DMS153 treated with DMSO at 0.1 percent for 48 hours (cell line): ENCODE measurements around the gene COL27A1.

Experiments used
- DNase-seq: peaks from one replicate; lab custom pipeline; 2025; ENCODE audit not compliant: unreplicated experiment; lab: John Stamatoyannopoulos, UW

The COL27A1 gene

DNA sequence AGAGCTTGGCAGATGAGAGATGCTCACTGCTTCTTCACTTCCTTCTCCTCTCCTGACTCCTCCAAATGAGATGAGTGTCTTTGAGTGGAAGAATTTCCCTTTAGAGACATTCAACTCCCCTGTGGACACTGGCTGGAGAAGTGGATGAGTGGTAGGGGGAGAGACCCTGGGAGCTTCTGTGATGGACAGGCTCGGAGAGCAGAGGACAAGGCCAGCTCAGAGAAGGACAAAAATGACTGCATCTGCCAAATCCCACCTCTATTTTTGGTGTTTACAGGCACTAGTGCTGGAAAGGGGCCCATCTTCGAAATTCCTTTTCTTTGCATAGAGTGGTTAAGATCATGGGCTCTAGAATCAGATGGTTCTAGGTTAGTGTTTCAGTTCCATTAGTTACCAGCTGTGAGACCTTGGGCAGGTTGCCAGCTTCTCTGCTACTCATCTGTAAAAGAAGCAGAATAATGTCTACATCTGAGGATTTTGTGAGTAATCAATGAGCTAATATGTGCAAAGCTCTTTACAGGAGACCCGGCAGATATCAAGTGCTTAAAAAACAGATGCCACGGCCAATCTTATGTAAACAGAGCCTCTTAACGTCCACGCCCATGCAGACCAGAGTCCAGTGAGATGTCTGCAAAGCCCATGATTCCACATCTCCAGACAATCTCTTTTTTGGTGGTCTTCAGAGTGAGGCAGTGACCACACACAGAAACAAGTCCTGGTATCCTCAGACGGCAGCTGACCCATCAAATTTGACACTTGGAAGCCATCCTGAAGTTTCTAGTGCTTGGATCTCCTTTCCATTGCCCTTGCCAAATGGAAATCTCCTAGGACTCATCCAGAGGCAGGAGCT lies 13.6 kb upstream of the COL27A1 start:
- no peak for DNase-seq

DNA sequence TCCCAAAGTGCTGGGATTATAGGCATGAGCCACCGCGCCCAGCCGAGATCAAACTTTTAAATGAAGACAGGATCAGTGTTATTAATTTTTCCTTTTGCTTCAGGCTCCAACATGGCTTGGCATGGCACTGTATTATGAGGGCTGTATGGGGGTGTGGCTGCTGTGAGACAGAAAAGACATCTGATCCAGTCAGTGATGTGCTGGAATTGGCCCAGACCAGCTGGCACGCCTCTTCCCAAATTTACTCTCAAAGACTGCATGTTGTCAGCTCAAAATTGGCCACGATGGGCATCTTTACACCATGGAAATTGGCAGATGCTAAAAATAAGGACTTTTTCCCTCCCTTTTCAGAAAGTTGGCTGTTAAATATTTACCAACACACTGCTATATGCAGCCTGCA lies 12.1 kb upstream of the COL27A1 start:
- DNase-seq, result no peak

DNA sequence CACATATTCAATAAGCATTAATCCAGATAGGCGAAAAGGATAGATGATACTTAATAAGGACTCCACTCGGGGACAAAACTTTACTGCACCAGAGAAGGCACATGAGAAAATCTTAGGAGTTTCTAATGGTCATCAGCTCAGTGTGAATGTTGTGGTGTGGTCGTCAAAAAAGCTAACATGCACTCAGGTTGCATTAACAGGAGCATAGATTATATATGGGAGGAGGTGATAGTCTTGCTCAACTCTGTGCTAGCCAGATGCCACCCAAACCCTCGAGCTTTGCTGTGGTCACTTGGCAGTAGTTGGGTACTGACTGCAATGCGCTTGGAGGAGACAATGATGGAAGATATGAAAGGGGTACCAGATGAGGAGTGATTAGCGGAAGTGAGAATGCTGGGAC lies 8.6 kb upstream of the COL27A1 start:
- no peak for DNase-seq

DNA sequence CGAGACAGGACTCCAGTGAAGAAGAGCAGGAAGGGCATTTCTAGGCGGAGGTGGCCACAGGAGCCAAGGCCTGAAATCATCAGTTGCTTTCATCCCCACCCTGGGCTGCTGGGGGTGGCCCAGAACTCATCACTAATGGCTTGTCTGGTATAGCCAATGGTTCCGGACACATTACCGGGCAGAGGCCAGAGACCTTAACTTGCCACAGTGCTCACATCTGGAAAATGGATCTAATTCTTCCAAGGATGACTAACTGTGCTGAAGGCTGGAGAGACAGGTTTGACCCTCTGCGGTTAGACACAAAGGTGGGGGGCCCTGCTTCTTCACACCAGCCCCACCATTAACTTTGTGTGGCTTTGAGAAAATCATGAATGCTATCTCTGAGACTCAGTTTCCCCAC lies 6.2 kb upstream of the COL27A1 start:
- DNase-seq, result no peak

DNA sequence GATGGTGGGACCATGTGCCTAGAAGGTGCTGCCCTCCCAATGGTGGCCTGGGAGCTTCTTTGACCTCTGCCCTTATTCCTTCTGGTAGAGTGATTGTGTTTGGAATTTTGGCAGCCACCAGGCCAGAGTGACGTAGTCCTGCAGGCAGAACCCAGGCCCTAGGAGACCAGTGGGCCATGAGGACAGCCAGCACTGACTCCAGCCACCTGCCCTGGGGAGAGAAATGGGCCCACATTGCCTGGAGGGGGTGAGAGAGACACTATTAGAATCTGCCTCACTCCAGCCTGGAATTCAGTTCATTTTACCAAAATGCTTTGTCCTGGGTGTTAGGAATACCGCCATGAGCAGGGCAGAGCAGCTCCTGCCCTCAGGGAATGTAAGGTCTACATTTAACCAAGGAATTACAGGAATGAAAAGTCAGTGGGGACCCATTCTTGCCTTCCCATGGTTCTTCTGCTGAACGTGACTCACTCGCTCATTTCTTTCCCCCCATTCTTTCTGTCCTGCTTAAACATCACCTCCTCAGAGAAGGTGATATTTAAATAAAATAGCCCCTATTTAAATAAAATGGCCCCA lies 5.5 kb upstream of the COL27A1 start:
- no peak for DNase-seq

DNA sequence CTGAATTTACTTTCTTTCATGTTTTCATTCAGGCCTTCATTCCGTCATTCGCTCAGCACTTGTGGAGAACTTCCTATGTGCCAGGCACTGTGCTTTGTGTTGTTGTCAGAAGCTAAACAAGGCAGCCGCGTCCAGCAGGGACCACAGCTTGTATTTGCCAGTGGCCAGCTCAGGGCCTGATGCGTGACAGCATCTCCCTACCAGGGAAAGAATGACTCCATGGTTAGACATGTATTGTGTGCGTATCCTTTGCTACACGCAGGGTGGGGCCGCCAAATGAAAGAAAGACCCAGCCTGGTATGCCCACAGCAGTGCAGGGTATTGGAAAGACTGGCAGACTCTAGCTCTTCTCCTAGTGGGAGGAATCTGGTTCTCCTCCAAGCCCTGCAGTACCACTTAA lies 4.7 kb upstream of the COL27A1 start:
- DNase-seq, result no peak

DNA sequence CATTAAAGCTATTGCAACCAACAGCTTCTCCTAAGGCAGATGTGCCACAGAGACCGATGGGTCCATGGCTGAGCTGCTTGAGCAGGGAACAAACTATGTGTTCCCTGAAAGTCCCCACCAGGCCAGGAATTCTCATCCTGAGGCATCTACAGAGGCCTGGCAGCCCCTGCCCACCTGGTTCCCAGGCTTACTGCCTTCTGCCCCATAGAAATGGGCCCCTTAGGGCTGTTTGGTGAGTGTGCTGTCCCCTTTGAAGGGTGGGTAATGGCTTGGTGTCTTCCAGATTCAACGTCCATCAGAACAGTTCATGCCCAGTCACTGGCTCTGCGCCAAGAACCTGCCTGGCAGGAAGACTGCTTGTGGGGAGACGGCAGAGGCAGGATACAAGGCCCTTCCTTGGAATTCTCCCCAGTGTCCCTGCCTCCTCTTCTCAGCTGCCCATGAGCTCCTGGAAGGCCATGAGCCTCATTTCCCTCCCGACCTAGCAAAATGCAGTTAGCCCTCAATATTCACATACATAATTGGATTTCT lies 3.8 kb upstream of the COL27A1 start:
- DNase-seq, result no peak

DNA sequence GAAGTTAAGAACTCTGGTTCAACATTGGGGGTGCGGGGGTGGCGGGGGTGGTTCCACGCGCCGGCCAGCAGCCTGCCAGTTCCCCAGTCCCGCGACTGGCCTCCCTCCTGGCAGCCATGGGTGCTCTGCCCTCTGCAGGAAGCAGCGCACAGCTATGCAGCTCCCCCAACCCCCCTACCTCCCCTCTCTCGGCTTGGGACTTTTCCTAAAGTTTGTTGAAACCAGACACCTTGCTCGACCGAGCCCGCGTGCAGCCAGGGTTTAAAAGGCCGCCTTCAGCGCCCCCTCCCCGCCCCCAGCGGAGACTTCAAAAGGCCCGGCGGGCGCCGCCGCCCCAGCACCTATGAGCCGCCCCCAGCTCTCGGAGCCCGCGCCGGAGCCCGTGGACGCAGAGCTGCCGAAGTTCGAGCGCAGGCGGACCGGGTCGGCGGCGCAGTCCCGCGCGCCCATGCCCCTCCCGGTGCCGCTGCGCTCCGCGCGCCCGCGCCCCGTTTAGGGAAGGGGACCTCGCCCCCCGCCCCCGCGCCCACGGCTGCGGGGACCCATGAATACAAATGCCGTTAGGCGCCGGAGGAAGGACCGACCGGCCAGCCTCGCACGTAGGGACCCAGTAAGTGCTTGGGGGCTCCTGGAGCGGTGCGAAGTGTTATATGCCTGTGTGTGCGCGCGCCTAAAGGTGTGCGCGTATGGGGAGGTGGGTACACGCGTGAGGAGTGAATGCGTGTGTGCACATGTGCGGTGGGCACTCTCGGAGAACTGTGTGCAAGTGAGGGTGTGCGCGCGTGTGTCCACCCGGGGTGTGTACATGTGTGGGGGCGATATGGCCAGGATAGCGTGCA lies 1.4 kb upstream of the COL27A1 start:
- DNase-seq, result no peak

DNA sequence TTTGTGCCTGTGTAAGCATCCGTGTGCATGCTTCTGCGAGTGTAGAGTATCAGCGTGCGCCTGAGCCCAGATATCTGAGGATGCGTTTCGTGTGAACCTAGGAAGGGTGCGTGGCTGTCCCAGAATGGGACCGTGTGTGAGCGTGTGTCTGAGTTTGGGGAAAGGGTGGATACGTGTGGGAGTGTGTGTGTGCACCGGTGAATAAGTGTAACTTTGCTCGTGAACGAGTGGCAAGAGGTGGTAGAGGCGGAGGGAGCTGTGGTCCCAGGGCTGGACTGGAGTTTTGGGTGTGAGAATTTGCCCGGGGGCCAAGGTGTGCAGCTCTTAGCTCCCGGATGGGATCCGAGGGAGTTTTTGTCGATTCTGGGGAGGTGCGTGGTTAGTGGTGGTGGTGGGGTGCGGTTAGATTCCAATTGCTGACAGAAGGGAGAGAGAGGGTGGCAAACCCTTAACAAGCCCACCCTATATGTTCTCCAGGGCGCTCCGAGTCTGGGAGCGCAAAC lies 686 bp upstream of the COL27A1 start:
- no peak for DNase-seq

DNA sequence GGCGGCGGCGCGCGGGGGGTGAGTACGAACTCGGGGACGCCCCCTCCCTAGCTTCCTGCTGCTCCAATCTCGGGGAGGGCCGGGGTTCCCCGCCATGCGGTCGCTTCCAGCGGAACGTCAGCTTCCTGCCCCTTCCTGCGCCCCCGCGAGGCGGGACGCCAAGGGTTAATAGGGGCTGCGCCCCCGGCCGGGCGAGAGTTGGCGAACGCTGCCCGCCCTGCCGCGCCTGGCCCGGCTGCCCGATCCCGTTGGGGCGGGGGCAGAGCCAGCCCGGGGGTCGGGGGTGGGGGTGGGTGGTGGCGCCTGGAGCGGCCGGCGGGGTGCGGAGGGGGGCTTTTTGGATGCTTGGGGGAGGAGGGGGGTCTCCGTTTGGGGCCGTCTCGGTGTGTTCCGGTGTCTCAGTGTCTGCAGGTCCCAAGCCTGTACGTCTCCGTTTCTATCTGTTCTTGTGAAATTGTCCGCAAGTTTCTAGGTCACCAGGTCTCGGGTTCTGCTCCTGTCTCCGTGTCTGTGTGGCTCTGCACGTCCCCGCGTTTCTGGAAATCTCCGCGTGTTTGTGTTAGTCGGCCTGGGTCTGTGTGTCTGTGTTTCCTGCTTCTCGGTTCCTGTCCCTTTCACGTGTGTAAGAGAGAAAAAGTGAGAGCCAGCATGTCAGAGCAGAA lies 789 bp downstream of the COL27A1 start:
- DNase-seq, result no peak

DNA sequence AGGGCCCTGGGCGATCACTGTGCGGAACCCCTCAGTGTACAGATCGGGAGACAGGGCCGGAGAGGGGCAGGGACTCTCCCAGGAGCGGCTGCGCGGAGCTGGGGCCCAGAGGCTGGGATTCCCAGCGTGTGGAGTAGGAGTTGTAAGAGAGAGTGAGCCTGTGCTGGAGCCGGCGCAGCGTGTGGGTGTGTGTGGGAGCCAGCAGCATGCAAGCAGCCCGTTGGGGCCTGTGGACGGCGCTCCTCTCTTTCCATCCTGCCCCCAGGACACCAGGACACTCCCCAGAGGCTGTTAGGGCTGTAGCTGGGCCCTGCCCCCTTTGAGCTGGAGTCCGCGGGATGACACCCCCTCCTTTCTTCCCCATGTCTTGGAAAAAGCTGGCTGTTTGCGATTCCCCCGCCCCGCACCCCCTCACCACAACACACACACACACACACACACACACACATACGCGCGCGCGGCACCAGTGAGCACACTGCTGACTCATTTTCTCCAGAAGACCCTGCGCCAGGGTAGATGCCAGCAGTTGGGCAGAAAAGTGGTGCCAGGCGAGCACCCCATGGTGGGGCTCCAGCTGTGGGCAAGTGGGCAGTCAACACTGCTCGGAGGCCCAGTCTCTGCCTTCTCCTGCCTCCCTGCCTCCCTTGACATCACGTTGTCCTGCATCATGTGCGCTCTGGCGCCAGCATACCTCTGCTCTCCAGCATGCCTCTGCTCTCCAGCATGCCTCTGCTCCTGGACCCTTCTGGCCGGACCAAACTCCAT lies 1.5 kb downstream of the COL27A1 start:
- no peak for DNase-seq

DNA sequence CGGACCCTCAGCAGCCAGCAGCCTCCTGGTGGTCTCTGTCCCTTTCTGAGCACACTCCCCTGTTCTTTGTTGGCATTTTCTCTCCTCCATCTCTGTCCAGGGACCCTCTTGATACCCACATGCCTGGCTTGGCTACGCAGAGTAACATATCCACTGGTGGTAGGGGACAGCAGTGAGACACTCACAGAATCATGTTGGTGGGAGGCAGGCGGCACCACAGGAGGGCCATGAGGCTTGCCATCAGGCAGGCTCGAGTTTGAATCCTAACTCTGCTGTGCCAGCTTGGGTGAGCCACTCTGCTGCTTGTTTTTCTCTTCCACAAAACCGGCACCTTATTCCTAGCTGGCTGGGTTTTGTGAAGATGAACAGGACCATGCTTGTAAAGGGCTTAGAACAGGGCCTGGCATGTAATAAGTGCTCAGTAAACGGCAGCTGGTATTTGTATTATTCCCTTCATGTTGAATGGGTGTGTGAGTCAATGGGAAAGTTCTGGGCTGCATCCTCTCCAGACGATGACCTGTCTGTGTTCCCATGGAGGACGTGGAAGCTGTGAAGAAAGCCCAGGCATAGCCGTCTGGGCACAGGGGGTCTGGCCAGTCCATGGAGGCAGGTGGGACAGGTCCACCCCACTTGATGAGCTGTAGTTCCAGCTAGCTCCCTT lies 2.3 kb downstream of the COL27A1 start:
- DNase-seq, result no peak

DNA sequence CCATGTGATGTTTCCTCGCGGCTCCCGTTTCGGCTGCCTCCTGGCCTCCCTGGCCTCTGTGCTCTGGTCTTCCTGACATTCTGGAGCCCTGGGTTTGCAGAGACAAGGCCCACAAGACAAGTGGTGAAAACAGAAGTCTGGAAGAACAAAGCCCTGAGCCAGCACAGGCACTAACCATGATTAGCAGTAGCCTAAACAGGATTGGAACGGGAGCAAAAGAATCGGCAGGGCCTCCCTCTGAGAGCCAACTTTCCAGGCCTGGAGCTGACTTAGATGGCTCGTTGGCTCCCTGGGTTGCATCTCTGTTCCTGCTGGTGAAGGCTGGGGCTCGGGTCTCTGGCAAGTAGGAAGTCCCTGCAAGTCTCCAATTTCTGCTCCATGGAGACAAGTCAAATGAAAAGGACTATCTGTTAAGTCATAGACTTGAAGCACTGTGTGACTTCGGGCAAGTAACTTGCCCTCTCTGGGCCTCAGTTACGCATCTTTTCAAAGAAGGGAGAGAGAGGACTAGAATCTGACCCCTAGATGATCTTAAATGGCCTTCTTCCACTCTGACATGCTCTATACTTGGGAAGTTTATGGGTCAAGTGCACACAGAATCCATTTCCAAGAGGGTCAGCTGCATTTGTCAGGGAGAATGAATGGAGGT lies 3.3 kb downstream of the COL27A1 start:
- DNase-seq, result no peak

DNA sequence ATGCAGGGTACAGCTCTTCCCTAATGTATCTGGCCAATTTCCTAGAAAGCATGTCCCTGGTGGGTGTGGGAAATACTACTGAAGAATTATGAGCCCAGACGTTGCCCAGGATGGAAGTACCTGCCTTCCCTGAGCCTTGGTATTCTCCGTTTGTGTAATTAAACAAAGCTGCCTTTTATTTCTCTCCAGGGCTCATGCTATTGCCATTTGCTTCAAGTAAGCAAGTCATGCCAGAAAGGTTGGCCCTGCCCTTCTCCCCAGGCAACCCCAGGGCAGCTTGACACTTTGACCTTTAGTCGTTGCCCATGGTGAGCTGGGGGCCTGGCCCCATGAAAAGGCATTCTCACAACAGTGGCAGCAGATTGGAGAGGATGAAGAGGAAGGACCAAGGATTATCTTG lies 4.4 kb downstream of the COL27A1 start:
- no peak for DNase-seq

DNA sequence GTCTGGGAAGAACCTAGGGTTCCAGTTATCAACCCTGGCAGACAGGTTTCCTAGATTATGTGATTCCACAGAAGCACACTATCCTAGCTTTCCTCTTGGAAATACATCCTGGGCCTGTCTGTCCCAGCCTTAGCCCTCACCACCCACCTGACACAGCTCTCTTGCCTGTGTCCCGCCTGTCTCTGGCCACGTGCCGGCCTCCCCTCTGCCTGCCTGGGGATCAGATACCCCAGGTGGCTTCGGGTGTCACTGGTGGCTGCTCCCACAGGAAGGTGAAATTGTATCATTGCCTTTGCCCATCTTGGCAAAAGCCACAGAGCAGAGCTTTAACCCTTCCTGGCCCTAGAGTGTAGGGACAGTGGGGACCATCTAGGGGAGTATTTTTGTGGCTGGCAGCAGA lies 6.2 kb downstream of the COL27A1 start:
- DNase-seq, result no peak

DNA sequence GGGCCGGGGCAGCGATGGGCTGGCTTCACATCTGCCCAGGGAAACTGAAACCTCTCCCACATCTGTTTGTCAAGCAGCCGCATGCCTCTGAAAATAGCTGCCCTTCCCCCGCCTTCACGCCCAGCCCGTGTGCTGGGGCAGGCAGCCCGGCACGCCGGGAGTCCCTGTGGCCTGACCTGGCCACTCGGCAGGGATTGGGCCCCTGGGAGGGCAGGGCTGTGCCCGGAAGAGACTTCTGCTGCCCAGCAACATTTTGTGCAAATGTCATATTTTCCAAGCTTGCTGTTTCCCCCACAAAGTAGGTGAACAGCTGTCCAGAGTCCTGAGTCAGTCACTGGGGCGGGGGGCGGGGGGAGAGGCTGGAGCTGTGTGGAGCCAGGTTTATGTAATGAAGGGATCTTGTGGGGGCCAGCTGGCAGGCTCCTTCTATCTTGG lies 8.2 kb downstream of the COL27A1 start:
- no peak for DNase-seq

DNA sequence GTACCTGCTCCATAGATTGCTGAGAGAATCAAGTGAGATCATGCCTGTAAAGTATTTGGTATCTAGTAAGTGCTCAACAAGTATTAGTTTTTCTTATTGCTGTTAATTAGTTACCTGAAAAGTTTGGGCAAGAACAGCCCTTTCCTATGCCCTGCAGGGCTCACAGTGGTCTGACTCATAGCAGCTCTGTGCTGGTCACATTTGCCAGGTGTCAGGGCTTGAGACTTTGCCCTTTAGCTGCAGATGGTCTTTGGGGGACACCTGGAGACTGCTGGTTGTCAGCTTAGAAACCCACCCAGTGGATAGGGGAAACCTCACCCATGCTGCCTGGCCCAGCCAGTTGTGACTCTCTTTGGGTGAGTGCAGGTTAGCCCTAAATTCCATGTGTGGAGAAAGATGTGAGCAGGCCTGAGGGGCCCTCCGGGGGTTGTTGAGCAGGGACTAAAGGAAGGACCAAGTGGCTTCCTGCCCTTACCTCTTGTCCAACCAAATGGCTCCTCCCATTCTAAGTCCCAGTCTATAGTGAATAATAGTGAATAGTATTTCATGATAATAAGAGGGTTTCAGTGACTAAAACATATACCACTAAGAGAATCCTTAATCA lies 9.0 kb downstream of the COL27A1 start:
- no peak for DNase-seq

DNA sequence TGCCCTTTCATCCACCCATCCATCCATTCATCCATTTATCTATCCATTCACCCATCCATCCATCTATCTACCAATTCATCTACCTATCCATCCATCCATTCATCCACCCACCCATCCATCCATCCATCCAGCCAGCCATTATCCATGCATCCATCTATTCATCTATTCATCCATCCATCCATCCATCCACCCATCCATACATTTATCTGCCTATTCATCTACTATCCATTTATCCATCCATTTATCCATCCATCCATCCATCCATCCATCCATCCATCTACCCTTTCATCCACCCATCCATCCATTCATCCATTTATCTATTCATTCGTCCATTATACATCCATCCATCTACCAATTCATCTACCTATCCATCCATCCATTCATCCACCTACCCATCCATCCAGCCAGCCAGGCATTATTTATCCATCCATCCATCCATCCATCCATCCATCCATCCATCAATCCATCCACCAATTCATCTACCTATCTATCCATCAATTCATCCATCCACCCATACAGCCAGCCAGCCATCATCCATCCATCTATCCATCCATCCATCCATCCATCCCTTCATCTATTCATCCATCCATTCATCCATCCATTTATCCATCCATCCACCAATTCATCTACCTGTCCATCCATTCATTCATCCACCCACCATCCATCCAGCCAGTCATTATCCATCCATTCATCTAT lies 10.2 kb downstream of the COL27A1 start:
- DNase-seq, result no peak
